HCT116 (cell line): Measurements from ENCODE around the gene BCL2L13. TPM values are rescaled to one million over a fixed set of nuclear protein-coding genes. Genes with fewer than 3 reads are reported as not detected.
"Not testable (repeated sequence)": the region's sequence is repeated elsewhere in the genome, so short reads cannot be mapped to it uniquely, and the experiment has no call there.

Experiments
- ATAC-seq: fragments of 200-7000 bp; cut with Tn5 transposase; 2 replicates; pipeline ENCODE4 v1.9.1; 2020; ENCODE audit warnings: mild to moderate bottlenecking, moderate library complexity
- BruUV-seq: library from RNA; stranded (reverse); fragments of 400-500 nt; replicated peaks from 2 replicates; lab custom pipeline; 2021; lab: Mats Ljungman, UMichigan
- CTCF ChIA-PET: fragments of 300-600 bp; sonication (Branson Sonifier 250); formaldehyde crosslinking; loops from one replicate; lab custom pipeline; 2021; ENCODE audit warnings: antibody characterized with exemption; lab: Charles Lee
- POLR2A ChIA-PET: fragments of 300-600, 350-600 bp; sonication (Branson Sonifier 250); formaldehyde crosslinking; loops from one replicate; lab custom pipeline; 2021; ENCODE audit warnings: antibody characterized with exemption; lab: Charles Lee
- RAD21 ChIA-PET, 2 experiments: fragments of 300-600 bp; sonication (Branson Sonifier 250); formaldehyde crosslinking; loops; one replicate each; lab custom pipeline; 2023; ENCODE audit warnings: low total read pairs in 2 of 2; ENCODE audit not compliant: uncharacterized antibody in 2 of 2, unreplicated experiment in 2 of 2, low non-redundant PET in 1 of 2; lab: Charles Lee
- DNase-seq: peaks from one replicate; pipeline ENCODE4 v3.0.0-alpha.2; 2010; ENCODE audit warnings: low read depth, low spot score
- H2AFZ ChIP-seq: fragments of 200-600 bp; shearing (Covaris generic), sonication (generic); 2 replicates; pipeline ENCODE4 v1.6.1; 2017; ENCODE audit warnings: low read depth, mixed run types, mixed read lengths, antibody characterized with exemption, low read length; ENCODE audit not compliant: poor library complexity, severe bottlenecking
- H3K27ac ChIP-seq: 2 replicates; pipeline ENCODE4 v1.5.1; 2012; ENCODE audit warnings: low read depth, low read length
- H3K27me3 ChIP-seq: fragments of 200-600 bp; sonication (generic); 2 replicates; pipeline ENCODE4 v1.6.1; 2016; ENCODE audit warnings: mixed run types, low read length, mixed read lengths; ENCODE audit not compliant: insufficient read depth
- H3K36me3 ChIP-seq, 2 experiments: fragments of 200-500 bp in 1 of 2; fragments of 200-600 bp in 1 of 2; sonication (Bioruptor generic) in 1 of 2; sonication (generic) in 1 of 2; 2 replicates each; pipeline versions ENCODE4 v1.5.1 to v1.6.1; 2014 to 2016; ENCODE audit warnings: low read length in 2 of 2, inconsistent platforms in 1 of 2, mixed read lengths in 1 of 2, mixed run types in 1 of 2; ENCODE audit not compliant: insufficient read depth in 2 of 2, control insufficient read depth in 1 of 2
- H3K4me1 ChIP-seq, 2 experiments: fragments of 200-600 bp in 1 of 2; sonication (generic) in 1 of 2; 2 replicates each; pipeline versions ENCODE4 v1.5.1 to v1.6.1; 2012 to 2017; ENCODE audit warnings: low read length in 2 of 2, inconsistent platforms in 1 of 2, mild to moderate bottlenecking in 1 of 2, mixed read lengths in 1 of 2, mixed run types in 1 of 2, moderate library complexity in 1 of 2; ENCODE audit not compliant: insufficient read depth in 2 of 2, control insufficient read depth in 1 of 2
- H3K4me2 ChIP-seq: fragments of 200-600 bp; sonication (generic); 2 replicates; pipeline ENCODE4 v1.6.1; 2017; ENCODE audit warnings: mixed run types, low read length, mixed read lengths
- H3K4me3 ChIP-seq, 2 experiments: fragments of 200-600 bp in 1 of 2; sonication (generic) in 1 of 2; replicated peaks in 1 of 2; 2 replicates each; pipeline ENCODE4 v1.5.1; 2011 to 2016; ENCODE audit warnings: low read length in 2 of 2, control low read depth in 1 of 2, low read depth in 1 of 2, mild to moderate bottlenecking in 1 of 2, mixed read lengths in 1 of 2, mixed run types in 1 of 2
- H3K79me2 ChIP-seq: fragments of 200-600 bp; sonication (generic); 2 replicates; pipeline ENCODE4 v1.6.1; 2017; ENCODE audit warnings: mild to moderate bottlenecking, mixed run types, low read length, moderate library complexity, mixed read lengths; ENCODE audit not compliant: insufficient read depth
- H3K9ac ChIP-seq: fragments of 200-600 bp; sonication (generic); 2 replicates; pipeline ENCODE4 v1.6.1; 2016; ENCODE audit warnings: low read length, mixed read lengths
- H3K9me2 ChIP-seq: fragments of 200-600 bp; sonication (generic), shearing (Covaris generic); 2 replicates; pipeline ENCODE4 v1.6.1; 2017; ENCODE audit warnings: mixed run types, mild to moderate bottlenecking, moderate library complexity; ENCODE audit not compliant: insufficient read depth
- H3K9me3 ChIP-seq, 2 experiments: fragments of 200-500 bp in 1 of 2; fragments of 200-600 bp in 1 of 2; sonication (Bioruptor generic) in 1 of 2; sonication (generic) in 1 of 2; 2 replicates each; pipeline ENCODE4 v1.6.1; 2014 to 2017; ENCODE audit warnings: low read length in 2 of 2, mixed read lengths in 2 of 2, inconsistent platforms in 1 of 2, low read depth in 1 of 2, mild to moderate bottlenecking in 1 of 2, mixed run types in 1 of 2, moderate library complexity in 1 of 2; ENCODE audit not compliant: control insufficient read depth in 1 of 2, insufficient read depth in 1 of 2
- H4K20me1 ChIP-seq: fragments of 200-600 bp; sonication (generic), shearing (Covaris generic); 2 replicates; pipeline ENCODE4 v1.6.1; 2017; ENCODE audit warnings: mixed run types, mild to moderate bottlenecking, moderate library complexity; ENCODE audit not compliant: insufficient read depth
- CBX3 ChIP-seq: IDR thresholded peaks from 2 replicates; pipeline ENCODE4 v1.6.1; 2012; ENCODE audit warnings: low read depth
- CEBPB ChIP-seq: IDR thresholded peaks from 2 replicates; pipeline ENCODE4 v1.6.1; 2012; ENCODE audit warnings: low read depth
- FOSL1 ChIP-seq: IDR thresholded peaks from 2 replicates; pipeline ENCODE4 v1.6.1; 2012; ENCODE audit warnings: low read depth
- MAX ChIP-seq: IDR thresholded peaks from 2 replicates; pipeline ENCODE4 v1.6.1; 2012
- SRF ChIP-seq: IDR thresholded peaks from 2 replicates; pipeline ENCODE4 v1.6.1; 2012; ENCODE audit warnings: low read depth
- ZBTB33 ChIP-seq: IDR thresholded peaks from 2 replicates; pipeline ENCODE4 v1.6.1; 2011; ENCODE audit warnings: mild to moderate bottlenecking, low read length, moderate library complexity; ENCODE audit not compliant: insufficient replicate concordance; ENCODE audit errors: extremely low read depth
- intact Hi-C: fragments of 100-400 bp; cut with micrococcal nuclease; formaldehyde crosslinking; loops from 2 replicates; pipeline ENCODE4 v1.10.0; 2022
- total RNA-seq: library from RNA; stranded (reverse); gene quantifications from one replicate; pipeline ENCODE4 v1.2.1, GENCODE V29; 2021; ENCODE audit not compliant: unreplicated experiment

The BCL2L13 gene
- total RNA-seq, 1 experiment from 2014 or later = 38.6 TPM

- H3K9ac ChIP-seq, DNase-seq, BruUV-seq, H4K20me1 ChIP-seq, H3K27me3 ChIP-seq, H3K9me3 ChIP-seq, H3K9me2 ChIP-seq, H3K27ac ChIP-seq, intact Hi-C loops, H3K4me3 ChIP-seq, H3K36me3 ChIP-seq, RAD21 ChIA-PET, ATAC-seq, H2AFZ ChIP-seq: not testable (repeated sequence)
- peak overlapping the region; percentile 97; the same call in 1 of the 2 replicates for H3K4me2 ChIP-seq
- ChIA-PET CTCF (interaction anchor here (0.7 kb wide), 1 partner anchor 105 kb away, joined by 3 read pairs; no protein-coding TSS in a partner anchor), POLR2A (interaction anchor here (0.7 kb wide), 1 partner anchor 135 kb away, joined by 6 read pairs; no protein-coding TSS in a partner anchor)
- H3K79me2 ChIP-seq = peaks cover 27% of the 10 kb centered on the region
- H3K4me1 ChIP-seq = peaks cover 35 to 48% of the 10 kb centered on the region in 2 experiments
Measured at GRCh38 chr22:17636850-17637249, 1.7 kb upstream of the BCL2L13 start.

DNA sequence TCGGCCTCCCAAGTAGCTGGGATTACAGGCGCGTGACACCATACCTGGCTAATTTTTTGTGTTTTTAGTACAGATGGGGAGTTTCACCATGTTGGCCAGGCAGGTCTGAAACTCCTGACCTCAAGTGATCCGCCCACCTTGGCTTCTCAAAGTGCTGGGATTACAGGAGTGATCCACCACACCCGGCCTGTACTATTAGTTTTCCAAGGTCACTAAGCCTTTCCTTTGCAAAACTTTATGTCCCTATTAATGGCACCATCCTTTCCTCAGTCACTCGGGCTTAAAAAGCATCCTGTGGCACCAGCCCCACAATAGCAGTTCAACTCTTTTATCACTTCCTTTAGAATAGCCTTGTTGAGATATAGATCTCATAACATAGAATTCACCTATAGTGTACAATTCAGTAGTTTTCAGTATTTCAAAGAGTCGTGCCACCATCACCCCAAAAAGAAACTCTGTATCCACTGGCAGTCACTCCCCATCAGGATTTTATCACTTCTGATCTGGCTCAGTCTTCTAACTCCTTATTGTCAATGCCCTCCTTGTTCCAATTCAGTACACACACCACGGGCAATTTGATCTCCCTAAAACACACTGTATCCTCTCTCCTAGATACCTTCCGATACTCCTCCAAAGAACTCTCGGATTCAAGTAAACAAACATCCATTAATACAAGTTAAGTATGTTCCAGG, 921 bp upstream of the BCL2L13 start:
- BruUV-seq = TSS peak; percentile 87
- peaks cover 33% of the 10 kb centered on the region for H3K79me2 ChIP-seq
- intact Hi-C loops = no loop called here
- RAD21 ChIA-PET = no interaction called here
- ATAC-seq = no peak
- H3K4me3 ChIP-seq = peak overlapping the region; percentile 83 to 87
- H3K36me3 ChIP-seq = no peaks in the 10 kb centered on the region
- no peak overlapping the region for H2AFZ ChIP-seq
- TF ChIP-seq CBX3 = no peak
- TF ChIP-seq MAX = no peak
- TF ChIP-seq FOSL1 = no peak
- no peak for TF ChIP-seq ZBTB33
- no peak for TF ChIP-seq CEBPB
- no peak for TF ChIP-seq SRF
- TF ChIP-seq, all 23 proteins: peak for 0
- peak overlapping the region; percentile 95 for H3K9ac ChIP-seq
- H3K9me2 ChIP-seq = no peaks in the 10 kb centered on the region
- CTCF ChIA-PET = interaction anchor here (0.7 kb wide), 1 partner anchor 104 kb away, joined by 3 read pairs; no protein-coding TSS in a partner anchor
- H3K4me2 ChIP-seq = peak overlapping the region; percentile 97
- no peaks in the 10 kb centered on the region for H3K9me3 ChIP-seq
- POLR2A ChIA-PET = interaction anchor here (0.7 kb wide), 1 partner anchor 136 kb away, joined by 6 read pairs; no protein-coding TSS in a partner anchor
- DNase-seq = no peak
- peak overlapping the region; percentile 92 for H3K27ac ChIP-seq
- no peaks in the 10 kb centered on the region for H3K27me3 ChIP-seq
- peaks cover 27 to 40% of the 10 kb centered on the region in 2 experiments for H3K4me1 ChIP-seq
- H4K20me1 ChIP-seq = no peaks in the 10 kb centered on the region
